ENCODE results near the gene HTR2C.
"Not testable (repeated sequence)": the region's sequence is repeated elsewhere in the genome, so short reads cannot be mapped to it uniquely, and the experiment has no call there.

HTR2C gene

DNA sequence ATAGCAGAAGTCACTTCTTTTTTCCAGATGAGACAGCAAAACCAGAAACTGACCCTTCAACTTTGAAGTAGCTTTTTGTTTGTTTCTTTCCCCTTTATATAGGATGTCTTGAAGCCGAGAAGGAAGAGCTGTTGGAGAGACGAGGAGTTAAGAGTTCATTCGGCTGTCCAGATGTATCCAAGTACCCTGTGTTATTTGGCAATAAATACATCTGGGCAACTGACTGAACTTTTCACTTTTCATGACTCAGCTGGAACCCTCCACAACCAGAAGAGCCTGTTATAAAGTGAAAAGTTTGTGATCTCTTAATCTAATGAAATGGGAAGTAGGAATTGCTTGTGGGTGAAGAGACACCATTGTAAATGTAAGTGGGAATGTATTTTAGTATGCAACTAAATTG is 131.2 kb downstream of the HTR2C start:
- FAIRE-seq: no peak

DNA sequence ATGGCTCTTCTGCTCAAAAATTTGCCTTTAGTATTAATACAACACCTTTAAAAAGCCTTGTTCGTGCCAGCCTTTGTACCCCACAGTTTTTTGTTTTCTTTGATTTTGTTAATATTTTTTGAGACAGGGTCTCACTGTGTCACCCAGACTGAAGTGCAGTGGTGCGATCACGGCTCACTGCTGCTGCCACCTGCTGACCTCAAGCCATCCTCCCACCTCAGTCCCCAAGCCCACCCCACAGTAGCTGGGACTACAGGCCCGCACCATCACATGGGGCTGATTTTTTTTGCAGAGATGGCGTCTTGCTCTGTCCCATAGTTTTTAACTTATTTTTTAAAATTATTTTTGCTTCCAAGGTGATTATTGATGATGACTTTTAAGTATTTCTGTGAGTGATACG is 134.0 kb downstream of the HTR2C start:
- FAIRE-seq: no peak

DNA sequence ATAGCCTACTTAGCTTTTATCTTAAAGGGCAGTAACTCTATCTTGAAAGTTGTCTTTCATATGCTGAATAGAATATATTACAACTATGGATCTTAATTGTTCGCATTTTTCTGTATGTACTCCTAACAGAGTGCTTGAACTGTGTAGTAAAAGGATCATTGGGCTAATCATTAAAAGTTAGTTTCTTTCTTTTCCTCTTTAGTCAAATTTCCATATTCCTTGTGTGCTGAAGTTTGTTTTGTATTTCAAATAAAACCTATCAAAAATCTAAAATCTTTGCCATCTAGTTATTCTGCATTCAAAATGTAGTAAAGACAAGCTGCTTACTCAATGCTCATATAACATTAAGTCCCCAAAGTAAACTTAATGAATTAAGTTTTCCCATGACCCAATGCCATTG is 182.7 kb downstream of the HTR2C start:
- FAIRE-seq: no peak

DNA sequence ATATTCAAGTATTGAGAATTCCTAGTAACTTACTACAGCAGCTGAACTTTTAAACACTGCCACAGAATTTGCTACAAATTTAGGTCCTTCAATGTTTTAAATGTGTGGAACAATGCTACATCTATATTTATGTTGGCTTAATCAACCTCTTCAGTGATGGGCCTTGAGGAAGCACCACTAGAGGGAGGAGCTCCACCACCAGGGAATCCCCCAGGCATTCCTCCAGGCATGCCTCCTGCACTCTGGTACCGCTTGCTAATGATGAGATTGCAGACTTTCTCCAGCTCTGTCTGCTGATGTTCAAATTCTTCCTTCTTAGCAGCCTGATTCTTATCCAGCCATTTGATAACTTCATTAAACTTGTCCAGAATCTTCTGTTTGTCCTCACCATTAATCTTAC is 190.8 kb downstream of the HTR2C start:
- no peak for FAIRE-seq

DNA sequence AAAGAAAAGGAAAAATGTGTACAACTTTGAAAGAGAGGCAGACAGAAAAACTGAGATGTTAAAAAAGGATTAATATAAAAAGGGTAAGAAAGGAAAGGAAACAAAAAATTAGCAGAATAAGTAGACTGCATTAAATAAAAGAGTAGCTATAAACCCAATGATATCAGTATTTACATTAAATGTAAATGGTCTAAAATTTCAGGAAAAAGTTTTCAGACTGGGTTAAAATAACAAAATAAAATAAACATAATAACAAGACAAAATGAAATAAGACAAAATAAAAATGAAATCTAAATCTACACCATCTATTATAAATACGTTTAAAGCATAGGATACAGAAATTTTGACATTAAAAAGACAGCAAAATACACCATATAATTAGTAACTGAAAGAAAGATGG is 199.0 kb downstream of the HTR2C start:
- FAIRE-seq: no peak

DNA sequence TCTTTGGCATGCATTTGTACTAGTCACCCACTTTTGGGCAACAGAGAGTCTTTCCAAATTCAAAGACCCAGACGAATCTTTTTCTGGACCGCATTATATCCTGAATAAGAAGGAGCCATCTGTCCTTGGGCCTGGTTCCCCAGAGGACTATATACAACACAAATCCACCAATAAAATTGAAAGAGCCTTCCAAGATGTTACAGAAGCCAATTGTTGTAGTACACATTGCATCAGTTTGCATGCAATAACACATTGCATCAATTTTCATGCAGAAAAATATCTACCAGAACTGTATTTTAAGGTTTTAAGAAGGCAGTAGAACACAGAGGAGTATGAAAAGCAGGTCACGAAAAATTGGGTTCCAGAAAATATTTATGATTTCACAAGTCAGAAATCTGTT is 203.2 kb downstream of the HTR2C start:
- FAIRE-seq: no peak

DNA sequence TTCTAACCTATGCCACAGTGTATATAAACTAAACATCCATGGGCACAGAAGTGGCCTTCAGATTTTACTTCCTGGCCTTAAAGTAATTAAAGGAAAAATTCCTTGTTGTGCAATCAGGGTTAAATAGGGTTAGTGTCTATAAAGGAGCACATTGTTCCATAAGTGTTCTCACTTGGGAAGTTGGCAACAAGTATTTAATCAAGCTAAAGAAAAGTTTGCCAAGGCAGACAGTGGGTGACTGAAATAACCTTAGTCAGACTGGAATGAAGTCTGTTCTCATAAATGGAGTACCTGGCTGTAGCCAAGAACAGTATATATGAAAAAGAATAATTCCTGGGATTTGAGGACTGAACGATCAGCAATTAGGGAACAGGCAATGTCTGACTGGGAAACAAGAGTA is 213.6 kb downstream of the HTR2C start:
- FAIRE-seq: no peak

DNA sequence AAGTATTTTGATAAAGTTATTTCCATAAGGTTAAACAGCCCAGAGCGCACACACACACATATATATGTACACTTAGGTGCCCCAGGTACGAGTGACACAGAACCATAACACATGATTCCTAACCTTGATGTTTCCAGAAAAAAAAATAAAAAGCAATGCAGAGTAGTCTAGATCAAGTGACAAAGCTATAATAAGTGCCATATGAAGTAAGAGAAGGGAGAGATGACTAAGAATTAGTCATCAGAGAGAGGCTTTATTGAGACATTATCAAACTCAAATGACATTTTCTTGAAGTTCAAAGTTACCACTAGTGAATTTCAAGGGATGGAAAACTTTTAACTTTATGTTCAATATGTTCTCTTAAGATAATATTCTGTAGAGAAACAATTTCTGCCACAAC is 215.0 kb downstream of the HTR2C start:
- FAIRE-seq: no peak

DNA sequence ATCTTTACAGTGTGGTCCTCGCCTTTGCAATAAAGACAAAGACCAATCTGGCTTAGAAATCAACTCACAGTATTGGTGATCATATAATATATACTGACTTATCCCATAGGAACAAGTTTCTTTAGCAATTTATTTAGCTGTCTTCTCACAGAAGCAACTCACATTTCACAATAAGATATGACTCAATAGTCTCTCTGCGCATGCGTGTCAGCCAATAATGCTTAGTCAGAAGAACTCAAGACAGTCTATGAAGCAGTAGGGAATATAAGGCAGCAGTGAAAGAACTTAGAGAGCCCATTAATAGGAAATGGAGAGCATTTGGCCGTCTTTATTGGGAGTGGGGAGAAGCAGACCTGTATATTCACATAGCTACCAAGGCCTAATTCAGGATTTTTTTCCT is 216.8 kb downstream of the HTR2C start:
- no peak for FAIRE-seq

DNA sequence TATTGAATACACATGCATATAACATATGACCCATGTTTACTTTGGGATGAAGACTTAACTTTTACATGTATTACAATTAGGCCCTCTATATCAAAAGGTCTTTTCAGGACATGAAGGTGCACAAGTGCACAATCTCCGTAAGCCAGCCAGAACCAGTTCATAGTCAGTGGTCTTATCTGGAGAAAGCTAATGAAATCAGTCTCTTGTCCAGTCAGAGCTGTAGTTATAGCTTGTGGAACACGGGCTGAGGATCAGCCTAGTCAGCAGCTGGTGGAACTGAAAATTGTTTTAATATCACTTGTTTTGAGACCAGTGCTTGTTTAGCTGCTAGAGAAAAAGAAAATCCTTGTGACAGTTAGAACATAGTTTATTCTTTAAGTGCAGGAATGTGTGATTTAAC is 235.6 kb downstream of the HTR2C start:
- FAIRE-seq: no peak

DNA sequence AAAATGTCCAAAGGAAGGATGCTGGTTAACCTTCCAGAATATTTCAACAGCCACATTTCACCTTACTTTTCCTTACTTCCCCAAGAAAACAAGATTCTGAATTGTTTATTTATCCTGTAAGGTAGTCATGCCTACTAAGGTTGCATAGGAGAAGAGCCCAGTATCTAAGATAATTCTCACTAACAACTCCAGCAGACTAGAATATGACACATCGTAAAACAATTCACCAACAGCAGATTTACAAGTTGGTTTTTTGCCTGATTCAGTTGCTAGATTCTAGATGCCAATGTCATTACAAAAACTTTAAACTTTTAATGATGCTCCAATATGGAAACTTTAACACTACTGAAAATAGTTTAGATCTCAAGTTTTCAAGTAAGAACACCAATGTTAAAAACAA is 257.2 kb downstream of the HTR2C start:
- no peak for FAIRE-seq

DNA sequence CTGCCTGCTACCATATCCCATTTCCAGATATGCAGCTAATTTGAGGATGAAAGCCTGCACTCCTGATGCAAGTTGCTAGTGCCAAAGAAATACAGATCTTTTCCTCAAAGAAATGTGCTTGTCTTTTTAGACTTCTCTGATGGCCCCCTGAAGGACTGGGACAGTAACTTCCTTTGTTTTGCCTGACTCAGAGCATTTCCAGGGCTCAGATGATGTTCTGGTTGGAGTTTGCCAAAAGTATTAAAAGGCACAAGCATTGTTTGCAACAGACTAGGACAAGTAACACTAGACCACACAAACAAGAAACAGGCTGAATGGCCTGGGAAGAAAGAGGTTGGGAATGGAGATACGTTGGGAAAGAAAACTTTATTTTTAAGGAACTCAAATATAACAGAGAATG is 258.3 kb downstream of the HTR2C start:
- FAIRE-seq: no peak

DNA sequence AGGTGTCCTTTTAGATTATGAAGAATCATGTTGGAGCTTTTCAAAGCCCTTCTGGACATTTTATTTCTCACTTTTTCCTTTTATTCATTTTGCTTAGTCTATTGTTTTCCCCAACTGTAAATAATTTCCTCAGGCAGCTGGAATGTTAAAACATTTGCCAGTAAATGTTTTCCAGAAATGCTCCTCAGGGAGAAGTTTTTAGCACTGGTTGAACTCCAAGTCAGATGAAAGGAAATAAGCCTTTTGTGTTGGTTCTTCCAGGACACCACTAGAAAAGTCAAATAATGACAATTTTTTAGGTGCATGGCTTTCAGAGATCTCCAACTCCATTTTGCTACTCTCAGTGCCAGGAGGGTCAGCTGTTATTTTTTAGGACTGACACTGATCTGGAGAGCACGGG is 305.6 kb downstream of the HTR2C start:
- FAIRE-seq: no peak

DNA sequence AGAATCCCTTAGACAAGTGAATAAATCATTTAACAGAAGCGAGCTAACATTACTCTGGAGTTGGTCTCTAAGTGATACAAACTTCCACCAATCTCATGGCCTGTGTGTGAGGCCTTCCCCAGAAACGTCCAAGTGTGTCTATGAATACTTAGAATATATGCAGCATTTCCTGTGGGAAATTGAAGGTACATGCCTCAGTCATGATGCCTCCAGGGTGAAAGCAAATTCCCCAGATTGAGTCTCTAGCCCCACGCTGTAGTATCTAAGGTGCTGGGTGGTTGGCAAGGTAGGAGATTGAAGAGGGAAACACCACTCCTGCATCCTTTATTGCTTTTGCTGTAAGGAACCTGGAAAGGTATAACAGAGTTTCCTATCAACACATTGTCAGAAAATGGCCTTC is 319.7 kb downstream of the HTR2C start:
- no peak for FAIRE-seq

DNA sequence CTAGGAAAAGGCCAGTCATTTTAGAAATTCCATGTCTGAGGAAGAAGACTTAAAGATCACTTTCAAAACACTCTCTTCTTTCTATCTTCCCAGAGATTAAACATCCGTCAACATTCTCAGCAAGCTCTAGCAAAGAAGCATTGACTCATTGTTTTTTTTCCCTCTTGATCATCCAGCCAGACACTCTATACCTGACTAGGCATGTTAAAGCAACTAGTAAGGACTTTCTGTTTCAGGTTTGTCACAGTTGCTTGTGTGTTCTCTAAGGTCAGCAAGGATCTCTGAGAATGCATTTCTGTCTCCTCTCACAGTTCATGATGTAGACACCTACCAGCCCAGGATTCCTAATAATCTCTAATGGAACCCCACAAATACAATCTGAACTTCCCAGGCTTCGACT is 321.4 kb downstream of the HTR2C start:
- no peak for FAIRE-seq

DNA sequence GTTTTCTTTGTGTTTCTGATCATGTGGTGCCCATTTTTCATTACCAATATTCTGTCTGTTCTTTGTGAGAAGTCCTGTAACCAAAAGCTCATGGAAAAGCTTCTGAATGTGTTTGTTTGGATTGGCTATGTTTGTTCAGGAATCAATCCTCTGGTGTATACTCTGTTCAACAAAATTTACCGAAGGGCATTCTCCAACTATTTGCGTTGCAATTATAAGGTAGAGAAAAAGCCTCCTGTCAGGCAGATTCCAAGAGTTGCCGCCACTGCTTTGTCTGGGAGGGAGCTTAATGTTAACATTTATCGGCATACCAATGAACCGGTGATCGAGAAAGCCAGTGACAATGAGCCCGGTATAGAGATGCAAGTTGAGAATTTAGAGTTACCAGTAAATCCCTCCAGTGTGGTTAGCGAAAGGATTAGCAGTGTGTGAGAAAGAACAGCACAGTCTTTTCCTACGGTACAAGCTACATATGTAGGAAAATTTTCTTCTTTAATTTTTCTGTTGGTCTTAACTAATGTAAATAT is 323.2 kb downstream of the HTR2C start:
- no peak for FAIRE-seq

DNA sequence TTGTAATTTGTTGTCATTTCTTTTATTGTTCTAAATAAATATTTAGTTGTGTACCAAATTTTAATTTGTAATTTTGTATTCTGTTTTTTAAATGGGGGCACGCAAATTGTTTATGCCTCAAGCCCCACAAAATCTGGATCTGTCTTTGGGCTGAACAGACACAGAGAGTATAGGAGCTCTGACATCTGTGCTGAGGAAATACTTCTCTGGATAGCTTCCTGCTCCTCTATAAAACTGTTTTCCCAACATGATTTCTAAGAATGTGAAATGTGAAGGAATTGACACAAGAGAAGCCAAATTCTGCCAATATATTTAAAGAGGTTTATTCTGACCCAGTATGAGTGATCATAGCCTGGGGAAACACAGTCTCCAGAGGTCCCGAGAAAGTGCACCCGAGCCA is 340.5 kb downstream of the HTR2C start:
- FAIRE-seq: no peak

DNA sequence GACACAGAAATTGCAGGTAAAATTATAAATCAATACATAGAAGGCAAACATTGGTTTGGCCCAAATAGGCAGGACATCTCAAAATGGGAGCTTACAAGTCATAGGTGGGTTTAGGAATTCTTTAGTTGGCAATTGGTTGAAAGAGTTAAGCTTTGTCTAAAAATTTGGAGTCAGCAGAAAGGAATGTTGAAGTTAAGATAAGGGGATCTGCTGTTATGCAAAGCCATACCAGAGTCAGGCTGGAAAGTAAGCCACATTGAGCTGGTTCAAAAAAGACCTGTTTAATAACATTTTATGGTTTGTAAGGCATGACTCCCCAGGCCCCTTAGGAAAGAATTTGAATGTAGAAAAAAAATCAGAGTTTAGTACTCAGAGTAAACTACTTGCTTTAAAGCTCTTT is 341.0 kb downstream of the HTR2C start:
- no peak for FAIRE-seq

DNA sequence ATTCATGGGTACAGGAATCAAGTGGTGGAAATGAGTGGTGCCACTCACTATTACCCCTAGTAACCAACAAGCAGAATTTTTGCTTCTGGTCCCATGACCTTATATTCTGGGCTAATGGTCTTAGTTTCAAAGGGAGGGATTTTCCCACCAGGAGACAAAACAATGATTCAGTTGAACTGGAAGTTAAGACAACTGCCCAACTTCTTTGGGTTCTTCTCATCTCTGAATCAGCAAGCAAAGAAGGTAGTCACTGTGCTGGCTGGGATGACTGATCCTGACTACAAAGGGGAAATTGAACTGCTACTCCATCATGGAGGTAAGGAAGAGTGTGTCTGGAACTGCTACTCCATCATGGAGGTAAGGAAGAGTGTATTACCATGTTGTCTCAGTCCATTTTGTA is 346.3 kb downstream of the HTR2C start:
- FAIRE-seq: no peak

DNA sequence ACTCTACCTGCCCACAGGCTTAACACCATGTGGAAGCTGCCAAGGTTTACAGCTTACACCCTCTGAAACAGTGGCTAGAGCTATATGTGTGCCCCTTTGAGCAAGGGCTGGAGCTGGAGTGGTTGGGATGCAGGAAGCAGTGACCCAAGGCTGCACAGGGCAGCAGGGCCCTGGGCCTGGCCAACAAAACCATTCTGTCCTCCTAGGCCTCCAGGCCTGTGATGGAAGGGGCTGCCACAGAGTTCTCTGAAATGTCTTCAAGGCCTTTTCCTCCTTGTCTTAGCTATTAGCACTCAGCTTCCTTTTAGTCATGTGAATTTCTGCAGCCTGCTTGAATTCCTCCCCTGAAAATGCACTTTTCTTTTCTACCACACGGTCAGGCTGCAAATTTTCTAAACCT is 348.7 kb downstream of the HTR2C start:
- FAIRE-seq: no peak

DNA sequence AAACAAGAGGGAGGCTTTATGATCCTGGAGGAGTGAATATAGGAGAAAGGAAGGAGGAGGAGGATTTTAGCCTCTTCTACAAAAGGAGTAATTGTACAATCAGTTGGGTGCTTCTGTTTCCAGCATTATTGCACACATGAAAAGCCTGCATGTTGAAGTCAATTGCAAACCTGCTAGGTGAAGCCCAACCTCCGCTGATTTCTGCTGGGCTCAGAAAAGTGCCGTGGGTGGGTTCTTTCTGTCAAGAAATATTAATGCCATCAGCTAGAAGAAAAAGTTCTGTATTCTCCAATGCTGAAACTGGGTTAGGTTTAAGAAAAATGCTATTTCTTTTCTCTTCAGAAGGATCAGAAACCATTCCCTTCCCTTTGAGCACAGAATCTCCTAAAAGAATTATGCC is 349.4 kb downstream of the HTR2C start:
- FAIRE-seq: not testable (repeated sequence)

DNA sequence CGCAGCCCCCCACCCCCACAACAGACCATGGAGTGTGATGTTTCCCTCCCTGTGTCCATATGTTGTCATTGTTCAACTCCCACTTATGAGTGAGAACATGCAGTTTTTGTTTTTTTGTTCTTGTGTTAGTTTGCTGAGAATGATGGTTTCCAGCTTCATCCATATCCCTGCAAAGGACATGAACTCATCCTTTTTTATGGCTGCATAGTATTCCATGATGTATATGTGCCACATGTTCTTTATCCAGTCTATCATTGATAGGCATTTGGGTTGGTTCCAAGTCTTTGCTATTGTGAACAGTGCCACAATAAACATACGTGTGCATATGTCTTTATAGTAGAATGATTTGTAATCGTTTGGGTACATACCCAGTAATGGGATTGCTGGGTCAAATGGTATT is 353.2 kb downstream of the HTR2C start:
- FAIRE-seq: not testable (repeated sequence)

DNA sequence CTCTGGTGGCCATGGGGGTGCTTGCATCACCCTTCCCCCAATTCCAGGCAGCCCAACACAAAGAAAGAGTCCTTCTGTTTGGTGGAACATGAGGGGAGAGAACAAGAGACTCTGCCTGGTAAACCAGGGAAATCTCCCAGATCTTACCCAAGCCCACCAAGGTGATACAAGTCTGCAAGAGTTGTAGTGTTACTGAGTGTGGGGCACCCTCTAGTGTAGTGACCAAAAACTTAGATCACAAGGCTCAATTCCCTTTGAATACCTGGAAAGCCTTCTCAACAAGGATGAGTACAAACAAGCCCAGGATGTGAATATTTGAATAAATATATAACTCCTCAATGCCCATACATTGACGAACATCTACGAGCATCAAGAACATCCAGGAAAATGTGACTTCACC is 368.8 kb downstream of the HTR2C start:
- FAIRE-seq: no peak
